Stimulated activated CD8-positive, alpha-beta memory T cell treated with anti-CD3 and anti-CD28 coated beads, Interleukin-12 subunit alpha, Interleukin-12 subunit beta, amount 100 ng/mL, for 4 hours (primary cell): Measurements from ENCODE around the gene TBC1D14.
A peak's percentile ranks its signal among the peaks of the same experiment; 100 is the strongest.
"Not testable (repeated sequence)": the region's sequence is repeated elsewhere in the genome, so short reads cannot be mapped to it uniquely, and the experiment has no call there.

Source experiments
- DNase-seq: peaks from one replicate; pipeline ENCODE4 v3.0.0-alpha.2; 2020; ENCODE audit warnings: low read depth

Gene TBC1D14

DNA sequence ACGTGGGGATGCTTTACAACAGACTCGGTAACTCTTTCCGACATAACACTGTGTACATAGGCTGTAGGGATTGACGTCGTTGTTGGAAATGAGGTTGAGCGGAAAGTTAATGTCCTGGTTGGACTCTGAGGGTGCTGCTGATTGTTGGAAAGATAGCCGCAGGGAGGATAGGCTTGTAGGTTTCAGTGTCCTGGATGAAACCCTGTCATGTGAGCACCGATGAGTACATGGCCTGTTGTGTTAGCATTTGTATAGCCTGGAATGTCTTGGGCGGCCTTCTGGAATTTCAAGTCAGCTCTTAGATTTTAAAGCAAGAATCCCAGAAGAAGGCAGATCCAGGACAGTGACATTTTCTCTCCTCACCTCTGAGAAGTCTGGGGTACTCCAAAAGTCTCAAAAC lies 63.3 kb downstream of the TBC1D14 start:
- DNase-seq = no peak

DNA sequence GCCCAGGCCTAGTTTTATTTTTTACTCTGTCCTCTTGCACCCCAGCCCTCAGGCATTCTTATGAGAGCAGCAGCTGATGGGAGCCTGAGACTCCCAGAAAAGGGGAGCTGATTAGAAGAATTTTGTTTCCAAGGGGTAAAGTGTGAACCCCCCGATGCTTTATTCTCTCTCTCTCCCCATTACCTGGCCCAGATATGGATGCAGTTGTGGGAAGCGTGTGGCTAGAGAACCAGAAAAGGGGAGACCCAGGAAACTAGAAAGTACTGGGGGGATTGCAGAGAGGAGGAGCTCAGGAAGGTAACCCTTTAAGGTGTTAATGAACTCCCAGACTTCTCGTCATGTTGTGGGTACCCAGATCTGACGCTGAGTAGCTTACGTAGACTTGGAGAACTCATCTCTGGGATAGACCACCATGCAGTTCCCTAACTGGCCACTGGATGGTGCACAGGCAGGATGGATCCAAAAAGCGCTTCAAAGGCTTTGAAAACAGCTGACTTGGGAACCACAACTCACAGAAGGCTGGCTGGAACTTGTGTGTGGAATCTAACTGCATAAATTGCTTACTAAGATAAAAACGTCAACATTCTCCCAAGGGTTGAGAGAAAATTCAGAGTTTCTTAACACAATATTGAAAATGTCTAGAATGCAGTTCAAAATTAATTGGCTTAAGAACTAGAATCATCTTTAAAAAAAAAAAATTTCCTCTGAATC lies 64.7 kb downstream of the TBC1D14 start:
- peak; percentile 53 for DNase-seq

DNA sequence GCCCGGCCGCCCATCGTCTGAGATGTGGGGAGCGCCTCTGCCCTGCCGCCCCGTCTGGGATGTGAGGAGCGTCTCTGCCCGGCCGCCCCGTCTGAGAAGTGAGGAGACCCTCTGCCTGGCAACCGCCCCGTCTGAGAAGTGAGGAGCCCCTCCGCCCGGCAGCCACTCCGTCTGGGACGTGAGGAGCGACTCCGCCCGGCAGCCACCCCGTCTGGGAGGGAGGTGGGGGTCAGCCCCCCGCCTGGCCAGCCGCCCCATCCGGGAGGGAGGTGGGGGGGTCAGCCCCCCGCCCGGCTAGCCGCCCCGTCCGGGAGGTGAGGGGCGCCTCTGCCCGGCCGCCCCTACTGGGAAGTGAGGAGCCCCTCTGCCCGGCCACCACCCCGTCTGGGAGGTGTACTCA lies 68.2 kb downstream of the TBC1D14 start:
- not testable (repeated sequence) for DNase-seq

DNA sequence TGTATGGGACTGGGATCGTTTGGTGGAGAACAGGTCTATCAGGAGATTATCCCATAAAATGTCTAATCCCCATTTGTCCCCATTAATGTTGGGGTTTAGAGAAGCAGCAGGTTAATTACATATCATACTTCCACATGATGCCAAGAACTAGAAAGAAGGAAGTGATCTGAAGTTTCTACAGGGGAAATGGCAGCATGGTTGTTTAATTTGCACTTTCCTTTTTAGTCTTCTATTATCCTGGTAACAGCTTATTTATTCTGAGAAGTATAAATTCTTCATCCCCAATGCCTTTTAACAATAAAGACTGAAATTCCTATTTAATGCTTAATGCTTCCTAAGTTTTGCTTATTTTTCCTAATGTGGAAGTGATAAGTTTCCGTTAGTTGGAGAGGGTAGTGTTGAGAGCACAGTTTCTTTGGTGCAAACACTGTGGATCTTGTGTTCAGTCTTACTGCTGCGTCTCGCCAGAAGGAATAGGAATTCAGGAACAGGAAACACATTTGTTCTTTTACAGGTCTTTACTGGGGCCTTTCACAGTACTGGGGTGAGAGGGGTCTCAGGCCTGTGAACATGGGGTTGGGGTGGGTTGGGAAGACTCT lies 74.0 kb downstream of the TBC1D14 start:
- DNase-seq = no peak

DNA sequence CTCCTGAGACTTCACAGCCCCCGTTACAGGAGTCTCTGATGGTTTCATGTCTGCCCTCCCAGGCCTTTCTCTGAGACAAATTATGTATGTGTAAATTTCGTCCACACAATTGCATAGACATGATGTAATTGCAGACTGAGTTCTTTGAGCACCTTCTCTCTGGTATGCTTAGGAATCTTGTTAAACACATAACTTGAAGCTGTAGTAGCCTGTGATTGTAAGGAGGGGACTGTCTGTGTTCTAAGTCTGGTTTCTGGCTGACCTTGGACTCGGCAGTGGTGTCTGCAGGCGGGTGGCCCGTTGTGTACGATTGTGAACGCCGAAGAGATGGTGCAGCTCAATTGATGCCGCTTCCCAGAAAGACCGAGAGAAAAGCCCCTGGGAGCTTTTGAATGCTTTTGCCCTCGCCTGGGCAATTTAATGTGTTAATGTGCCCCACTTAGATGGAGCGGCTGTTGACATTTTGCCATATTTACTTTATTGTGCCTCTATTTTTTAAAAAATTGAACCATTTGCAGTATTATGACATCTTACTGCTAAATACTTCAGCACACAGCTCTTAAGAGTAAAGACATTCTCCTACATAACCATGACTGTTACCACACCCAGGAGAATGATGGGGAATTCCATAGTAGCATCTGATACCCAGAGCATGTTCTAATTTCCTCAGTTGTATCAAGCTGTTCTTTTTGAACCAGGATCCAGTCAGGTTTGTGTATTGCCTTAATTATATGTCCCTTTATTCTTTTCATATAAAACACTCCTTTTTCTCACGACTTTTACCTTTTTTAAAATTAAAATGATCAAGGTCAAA lies 75.2 kb downstream of the TBC1D14 start:
- no peak for DNase-seq

DNA sequence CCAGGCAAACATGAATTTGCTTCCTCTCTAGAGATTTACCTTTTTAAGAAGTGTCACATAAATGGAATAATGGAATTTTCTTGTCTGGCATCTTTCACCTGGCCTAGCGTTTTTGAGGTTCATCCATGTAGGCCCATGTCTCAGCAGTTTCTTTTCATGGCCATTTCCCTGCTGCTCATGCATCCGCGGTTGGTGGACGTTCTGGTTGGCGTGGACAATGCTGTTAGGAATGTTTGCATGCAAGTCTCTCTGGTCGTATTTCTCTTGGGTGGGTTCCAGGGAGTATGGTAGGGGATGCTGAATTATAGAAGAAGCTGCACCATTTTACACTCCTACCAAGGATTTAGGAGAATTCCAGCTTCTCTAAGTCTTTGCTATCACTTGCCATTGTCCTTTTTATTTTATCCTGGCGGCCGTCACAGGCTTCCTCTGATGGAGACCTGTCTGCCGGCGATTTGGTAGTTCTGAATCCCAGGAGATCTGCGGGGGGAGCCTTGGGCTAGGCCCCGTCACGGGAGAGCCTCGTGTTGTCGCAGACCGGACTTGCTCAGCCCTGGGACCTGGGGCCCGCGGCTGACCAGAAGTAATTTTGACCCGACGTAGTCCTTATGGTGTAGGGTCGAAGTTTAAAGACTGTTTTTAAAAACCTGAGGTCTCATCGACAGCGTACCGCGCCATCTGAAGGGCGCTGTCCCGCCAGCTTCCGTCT lies 76.6 kb downstream of the TBC1D14 start:
- DNase-seq = no peak

DNA sequence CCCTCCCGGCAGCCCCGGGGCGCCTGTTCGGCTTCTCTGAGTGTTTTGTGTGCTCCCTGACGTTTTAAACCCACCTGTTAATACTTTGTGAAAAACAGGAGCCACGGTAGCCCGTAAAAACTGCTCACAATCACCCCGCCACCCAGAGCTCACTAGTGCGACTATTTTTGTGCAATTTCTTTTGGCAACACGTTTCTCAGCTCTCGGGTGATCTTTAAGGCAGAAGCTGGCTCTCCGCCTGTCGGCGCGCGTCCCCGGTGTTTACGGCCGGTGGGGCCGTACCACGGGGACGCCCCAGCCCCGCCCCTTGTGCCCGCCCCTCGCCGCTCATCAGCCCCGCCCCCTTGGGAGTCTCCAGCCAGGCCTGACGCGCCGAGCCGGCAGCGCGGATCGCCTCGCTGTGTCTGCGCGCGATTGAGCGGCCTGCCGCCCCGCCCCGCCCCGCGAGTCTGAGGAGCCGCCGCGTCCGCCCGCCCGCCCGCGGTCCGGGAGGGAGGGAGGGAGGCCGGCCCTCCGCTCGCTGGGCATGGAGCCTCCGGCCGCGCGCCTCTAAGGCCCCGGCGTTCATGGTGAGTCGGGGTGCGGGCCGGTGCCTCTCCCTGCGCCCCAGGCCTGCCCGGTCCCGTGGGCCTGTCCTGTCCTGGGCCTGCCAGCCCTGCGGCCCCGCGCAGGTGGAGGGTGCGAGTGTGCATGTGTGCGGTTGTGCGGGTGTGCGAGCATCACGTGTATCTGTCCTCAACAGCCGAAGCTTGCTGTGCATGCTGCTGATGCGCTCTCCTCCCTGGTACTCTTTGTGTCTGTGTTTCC lies 77.4 kb downstream of the TBC1D14 start:
- peak; percentile 87 for DNase-seq

DNA sequence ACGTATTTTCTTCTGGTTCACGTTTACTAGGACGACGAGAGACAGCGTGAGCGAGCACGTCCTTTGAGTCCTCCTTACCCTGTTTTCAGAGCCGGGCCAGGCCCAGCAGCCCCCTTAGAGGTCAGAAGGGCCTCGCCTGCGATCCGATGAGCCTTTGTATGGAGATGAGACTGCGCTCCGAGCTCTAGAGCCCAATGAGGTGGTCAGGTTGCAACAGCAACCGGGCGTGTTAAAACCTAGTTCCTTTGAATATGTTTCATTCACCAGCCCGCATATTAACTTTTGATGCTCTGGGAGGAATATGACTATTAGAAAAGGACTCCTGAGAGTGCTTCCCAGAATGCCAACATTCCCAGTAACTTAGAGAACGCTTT lies 77.9 kb downstream of the TBC1D14 start:
- no peak for DNase-seq

DNA sequence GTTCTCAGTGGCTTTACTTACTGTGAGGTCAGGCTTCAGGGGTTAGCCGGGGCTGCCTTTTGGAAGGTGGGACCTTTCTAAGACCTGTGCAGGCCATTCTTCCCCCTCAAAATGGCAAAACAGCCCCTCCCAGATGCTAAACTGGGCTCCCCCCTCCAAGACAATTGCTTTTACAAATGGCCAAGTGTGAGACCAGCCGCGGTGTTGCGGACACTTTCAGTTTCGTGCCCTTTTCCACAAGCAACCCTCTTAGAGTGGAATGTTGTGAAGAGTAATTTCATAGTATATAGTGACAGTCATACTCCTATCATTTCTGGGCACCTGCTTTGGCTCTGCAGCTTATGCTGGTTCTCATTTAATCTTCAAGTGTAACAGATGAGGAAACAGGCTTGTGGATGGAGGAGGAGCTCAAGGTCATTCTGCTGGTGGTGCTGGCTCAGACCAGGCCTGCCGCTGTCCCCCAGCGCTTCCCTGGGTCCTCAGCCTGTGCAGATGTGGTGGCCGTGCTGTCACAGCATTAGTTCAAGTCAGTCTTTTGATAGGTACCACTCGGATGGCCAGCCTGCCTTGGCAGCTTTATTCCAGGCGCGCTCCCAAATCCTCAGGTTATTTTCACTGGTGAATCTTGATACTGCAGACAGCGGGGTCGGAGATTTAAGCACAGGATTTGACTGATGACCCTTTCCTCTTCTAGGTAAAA lies 78.5 kb downstream of the TBC1D14 start:
- no peak for DNase-seq

DNA sequence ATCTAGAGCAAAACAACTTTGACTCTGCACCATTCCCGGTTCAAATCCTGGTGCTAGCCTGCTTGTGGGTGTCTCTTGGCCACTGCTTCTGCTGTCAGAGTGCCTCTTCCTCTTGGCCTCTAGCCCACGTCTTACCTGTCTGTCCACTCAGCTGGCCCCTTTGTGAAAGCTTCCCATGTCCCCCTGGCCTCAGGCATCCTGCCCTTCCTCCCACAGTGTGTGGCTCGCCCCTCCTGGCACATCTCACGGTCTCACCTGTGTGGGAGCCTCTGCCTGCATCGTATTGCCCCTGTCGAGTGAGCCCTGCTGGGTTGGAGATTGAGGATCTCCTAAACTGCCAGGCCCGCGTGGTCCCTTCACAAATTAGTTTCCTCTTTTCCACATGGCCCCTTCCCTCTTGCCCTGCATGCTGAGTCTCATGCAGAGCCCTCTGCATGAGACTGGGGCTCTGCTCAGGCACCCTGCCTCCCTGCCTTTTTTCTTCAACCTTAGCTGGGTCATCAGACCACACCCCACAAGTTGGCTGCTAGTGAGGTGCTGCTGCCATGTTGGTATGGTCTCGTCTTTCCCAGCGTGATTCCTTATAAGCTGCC lies 79.8 kb downstream of the TBC1D14 start:
- DNase-seq = no peak

DNA sequence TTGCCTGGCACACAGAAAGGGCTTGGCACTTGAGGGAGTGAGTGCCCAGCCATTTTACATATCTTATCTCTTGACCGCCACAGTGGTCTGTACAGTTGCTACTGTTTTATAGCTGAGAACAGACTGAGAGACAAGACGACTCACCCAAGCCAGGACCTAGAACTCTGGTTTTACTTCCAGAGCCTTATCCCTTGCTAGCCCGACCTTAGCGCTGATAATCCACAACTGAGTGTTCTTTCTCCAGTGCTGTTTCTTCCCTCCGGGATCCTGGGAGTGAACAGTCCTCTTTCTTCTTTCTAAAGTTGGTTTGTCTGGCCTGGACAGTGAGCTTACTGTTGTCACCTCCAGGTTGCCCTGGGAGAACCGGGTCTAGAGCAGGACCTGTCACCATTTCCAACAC lies 81.0 kb downstream of the TBC1D14 start:
- no peak for DNase-seq

DNA sequence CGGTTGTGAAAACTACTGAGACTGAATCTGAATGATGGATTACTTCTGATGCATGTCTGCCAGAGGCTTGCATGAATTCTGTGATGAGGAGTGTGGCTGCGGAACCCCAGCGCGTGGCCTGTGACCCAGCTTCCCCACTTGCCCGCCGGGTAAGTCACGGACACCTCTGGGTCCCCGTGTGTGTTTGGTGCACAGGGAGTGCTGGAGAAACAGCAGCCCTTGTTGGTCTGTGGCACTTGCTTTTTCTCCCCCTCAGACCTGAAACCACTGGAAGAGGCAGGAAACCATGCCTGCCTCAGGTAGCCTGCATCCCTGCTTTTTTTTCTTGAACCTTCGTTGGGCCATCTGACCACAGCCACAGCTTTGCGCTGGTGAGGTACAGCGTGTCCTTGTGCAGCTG lies 81.6 kb downstream of the TBC1D14 start:
- no peak for DNase-seq

DNA sequence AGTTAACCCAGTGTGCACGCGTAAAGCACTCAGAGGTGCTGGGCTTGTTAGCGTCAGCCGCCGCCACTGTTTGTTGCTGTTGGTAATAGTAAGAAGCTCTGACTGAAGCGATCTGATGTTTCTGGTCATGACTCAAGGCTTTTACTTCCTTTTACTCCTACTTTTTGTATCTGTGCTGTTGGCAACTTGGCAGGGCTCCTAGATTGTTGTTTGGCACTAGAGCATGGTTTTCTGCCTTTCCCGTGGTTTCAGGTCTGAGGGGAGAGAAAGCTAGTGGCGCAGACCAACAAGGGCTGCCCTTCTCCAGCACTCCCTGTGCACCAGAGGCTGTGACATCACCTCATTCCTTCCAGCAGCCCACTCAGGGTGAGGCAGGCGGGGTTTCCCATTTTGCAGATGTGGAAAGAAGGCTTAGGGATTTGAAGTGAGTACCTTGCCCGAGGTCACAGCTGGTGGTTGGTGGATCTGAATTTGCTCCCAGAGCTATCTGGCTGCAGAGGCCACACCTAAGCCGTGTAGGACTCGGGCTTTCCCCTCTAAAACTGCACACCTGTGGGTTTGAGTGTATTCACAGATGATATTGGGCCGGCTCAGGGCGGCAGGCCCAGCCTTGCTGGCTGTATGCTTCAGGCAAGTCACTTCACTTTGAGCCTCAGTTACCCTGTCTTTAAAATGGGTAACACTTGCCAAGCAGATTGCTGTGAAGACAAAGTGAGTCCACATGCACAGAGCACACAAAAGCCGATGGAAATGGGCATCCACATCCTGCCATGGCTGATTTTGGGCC lies 82.3 kb downstream of the TBC1D14 start:
- no peak for DNase-seq

DNA sequence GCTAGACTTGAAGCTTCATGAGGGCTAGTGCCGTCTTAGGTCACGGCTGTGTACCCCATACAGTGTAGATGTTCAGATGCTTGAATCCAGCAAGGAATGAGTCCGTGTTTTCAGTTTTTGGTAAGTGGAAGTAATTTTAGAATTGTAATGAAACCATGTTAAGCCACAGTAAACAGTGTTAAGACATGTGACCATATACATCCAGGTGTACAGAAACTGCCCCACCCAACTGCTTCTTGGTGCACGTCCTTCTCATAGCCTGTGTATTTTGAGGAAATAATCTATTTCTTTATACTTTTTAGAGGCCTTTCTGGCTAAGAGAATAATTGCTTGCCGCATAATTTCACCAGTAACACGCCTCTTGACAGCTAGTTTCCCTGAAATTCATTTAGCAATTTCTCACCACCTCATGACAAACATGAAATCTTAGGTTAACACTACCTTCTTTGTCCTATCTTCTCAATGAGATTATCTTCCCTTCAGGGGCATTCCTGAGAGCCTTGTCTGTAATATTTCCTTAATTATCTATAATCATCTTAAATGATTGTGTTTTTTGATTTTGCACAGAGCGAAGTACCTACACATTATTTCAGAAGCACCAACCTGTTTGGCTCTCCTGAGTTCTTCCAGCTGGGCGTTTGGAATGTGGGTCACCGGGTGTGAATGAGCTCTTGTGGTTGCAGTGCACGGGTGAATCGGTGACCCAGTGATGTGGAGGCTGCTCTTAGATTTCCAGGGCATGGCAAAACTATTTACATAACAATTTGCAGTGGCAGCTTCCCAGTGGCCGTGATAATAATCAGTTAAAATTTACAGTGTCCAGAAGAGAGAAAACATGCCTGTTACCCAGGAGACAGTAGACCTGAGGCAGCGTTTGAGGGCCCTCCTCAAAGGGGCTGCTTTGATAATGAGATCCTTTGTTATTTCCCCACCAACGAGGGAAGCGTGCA lies 83.4 kb downstream of the TBC1D14 start:
- no peak for DNase-seq

DNA sequence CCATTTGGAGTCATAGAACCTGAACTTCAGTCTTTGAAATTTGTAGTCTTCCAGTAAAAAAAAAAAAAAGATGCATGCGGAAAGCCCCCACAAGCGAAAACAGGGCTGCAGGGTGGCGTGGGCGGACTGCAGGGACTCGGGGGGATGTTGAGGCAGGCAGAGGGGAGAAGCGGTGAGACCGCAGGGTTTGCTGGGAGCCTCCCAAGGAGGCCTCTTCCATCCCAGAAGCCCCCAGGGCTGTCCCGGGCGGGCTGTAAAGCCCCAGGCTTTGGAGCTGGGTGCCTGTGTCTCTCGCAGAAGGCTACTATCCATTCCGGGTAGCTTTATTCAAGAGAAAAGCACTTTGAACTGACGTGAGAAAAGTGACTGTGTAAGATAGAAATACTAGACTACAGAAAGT lies 86.9 kb downstream of the TBC1D14 start:
- no peak for DNase-seq

DNA sequence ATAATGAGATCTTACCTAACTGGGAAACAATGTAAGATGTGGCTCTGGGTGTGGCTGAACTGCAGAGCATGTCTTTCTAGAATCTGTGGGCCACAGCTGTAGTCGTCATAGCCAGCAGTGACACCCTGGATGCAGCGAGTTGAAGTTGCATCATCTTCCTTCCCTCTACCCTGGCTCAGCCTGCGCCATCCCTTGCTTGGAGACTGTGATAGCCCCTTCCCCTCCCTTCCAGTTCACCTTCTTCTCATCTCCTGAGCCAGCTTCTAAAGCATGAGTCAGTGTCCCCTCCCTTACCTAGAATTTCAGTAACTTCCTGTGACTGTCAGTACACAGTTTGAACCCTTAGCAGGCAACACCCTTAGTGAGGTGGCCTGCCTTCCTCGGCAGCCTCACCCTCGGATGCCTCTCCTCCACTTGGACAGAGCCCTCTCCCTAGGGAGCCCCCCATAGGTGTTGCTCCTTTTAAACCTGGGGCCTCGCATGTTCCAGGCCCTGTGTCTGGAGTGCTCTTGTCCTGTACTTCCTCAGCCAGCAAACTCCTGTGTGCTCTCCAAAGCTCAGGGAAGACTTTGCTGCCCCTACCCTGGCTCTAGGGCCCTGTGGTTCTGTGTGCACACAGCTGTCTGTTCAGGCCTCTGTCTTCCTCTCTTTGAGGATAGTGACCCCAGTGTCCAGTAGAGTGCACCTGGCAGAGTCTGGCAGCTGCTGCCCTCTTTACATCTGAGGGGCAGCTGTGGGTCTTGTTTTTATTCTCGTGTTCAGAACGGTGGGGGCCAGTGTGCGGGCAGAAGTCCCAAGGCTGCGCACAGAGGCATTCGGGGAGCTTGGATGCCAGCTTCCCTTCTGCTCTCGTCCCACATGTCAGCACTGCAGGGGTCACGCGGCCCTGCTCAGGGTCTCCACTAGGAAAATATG lies 89.8 kb downstream of the TBC1D14 start:
- no peak for DNase-seq

DNA sequence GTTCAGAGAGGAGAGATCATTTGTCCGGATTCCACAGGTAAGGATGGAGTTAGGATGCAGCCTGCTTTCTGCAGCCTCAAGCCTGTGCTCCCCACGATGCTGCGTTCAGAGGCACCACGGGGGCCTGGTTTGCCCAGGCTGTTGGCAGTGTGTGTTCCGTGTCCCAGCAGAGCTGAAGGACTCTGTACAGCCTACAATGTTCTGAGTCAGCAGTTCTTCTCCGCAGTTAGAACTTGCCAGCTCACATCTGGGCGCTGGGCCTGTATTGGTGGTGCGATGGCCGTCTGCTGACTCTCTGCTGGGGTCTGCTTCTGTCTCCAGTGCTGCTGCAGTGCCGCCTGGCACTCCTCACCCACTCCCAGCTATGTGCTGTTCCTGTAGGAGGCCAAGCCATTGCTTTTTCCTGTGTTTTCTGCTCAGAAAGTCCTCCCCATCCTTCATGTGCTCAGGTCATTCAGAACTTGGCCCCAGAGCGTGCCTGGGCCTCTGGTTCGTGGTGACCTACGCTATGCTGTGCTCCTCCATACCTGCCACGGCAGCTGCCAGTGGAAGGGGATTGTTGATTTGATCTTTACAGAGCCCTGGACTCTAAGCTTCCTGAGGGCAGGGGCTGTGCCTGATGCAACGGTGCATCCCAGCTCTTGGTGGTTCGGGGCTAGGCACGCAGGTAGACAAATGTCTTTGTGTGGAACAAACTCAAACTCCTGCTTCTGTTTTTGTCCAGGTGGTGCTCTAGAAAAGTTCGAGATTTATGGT lies 91.0 kb downstream of the TBC1D14 start:
- DNase-seq = no peak
